GM10266 (cell line): ENCODE measurements around the gene P2RX1.

ENCODE experiments used
- DNase-seq: peaks from one replicate; pipeline ENCODE4 v3.0.0; 2012; ENCODE audit errors: extremely low spot score
- CTCF ChIP-seq: IDR thresholded peaks from 2 replicates; pipeline ENCODE4 v1.5.1; 2012; ENCODE audit warnings: mild to moderate bottlenecking, low read depth; ENCODE audit not compliant: control insufficient read depth, insufficient read depth; ENCODE audit errors: missing control alignments

P2RX1 gene

GRCh38 chr17:3910420-3911270 lies 5.6 kb downstream of the P2RX1 start:
- TF ChIP-seq CTCF, result no peak
- no peak for DNase-seq

GRCh38 chr17:3909257-3909656 lies 7.0 kb downstream of the P2RX1 start:
- DNase-seq, result no peak
- no peak for TF ChIP-seq CTCF

- DNase-seq, result no peak
- peak; percentile 60 for TF ChIP-seq CTCF
These were observed 8.6 kb downstream of the P2RX1 start for GRCh38 chr17:3907483-3908216.

- no peak for DNase-seq
- no peak for TF ChIP-seq CTCF
These were observed 9.4 kb downstream of the P2RX1 start for GRCh38 chr17:3906881-3907280.

GRCh38 chr17:3905017-3905520 lies 11.2 kb downstream of the P2RX1 start:
- DNase-seq, result no peak
- no peak for TF ChIP-seq CTCF

GRCh38 chr17:3904501-3904900 lies 11.8 kb downstream of the P2RX1 start:
- DNase-seq, result no peak
- TF ChIP-seq CTCF, result no peak

- no peak for DNase-seq
- no peak for TF ChIP-seq CTCF
These were observed 12.4 kb downstream of the P2RX1 start for GRCh38 chr17:3903881-3904290.
